PC-9 (cell line): ENCODE data around the gene ARHGAP28.

Experiments
- EZH2 ChIP-seq: fragments of 200-600 bp; sonication (generic); IDR thresholded peaks from 2 replicates; pipeline ENCODE4 v1.8.0; 2017; ENCODE audit warnings: antibody characterized with exemption, low read depth
- TF ChIP-seq, protein P1 (sequence below): fragments of 200-600 bp; sonication (generic); conservative IDR thresholded peaks from 2 replicates; pipeline ENCODE4 v1.6.1; 2017; ENCODE audit warnings: mixed run types, antibody characterized with exemption, mild to moderate bottlenecking, moderate library complexity

DNA sequence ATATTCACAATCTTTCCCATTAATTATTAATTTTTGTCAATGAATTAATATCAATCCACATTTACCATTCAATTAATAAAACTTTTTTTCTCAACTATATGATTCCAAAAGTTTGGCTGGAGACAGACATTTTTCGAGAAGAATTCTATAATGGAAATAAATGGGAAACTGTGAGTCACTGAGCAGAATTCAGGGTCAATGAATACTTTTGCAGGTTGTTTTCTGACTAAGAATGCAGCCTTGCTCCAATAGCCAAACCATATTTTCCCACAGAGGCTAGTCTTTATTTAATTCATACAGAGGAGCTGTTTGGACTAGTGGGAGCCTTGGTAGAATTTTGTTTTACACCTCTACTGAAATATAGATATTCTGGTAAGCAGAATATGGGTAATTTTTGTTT is 82.3 kb downstream of the ARHGAP28 start:
- TF ChIP-seq, protein P1, sequence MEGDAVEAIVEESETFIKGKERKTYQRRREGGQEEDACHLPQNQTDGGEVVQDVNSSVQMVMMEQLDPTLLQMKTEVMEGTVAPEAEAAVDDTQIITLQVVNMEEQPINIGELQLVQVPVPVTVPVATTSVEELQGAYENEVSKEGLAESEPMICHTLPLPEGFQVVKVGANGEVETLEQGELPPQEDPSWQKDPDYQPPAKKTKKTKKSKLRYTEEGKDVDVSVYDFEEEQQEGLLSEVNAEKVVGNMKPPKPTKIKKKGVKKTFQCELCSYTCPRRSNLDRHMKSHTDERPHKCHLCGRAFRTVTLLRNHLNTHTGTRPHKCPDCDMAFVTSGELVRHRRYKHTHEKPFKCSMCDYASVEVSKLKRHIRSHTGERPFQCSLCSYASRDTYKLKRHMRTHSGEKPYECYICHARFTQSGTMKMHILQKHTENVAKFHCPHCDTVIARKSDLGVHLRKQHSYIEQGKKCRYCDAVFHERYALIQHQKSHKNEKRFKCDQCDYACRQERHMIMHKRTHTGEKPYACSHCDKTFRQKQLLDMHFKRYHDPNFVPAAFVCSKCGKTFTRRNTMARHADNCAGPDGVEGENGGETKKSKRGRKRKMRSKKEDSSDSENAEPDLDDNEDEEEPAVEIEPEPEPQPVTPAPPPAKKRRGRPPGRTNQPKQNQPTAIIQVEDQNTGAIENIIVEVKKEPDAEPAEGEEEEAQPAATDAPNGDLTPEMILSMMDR: no peak
- TF ChIP-seq EZH2: no peak
